Activated CD4-positive, alpha-beta T cell treated with anti-CD3 and anti-CD28 coated beads, Interleukin-2, Interleukin-6, amounts not matched to agents 100 ng/mL and 50 ng/mL, durations not matched to agents 16 hours and 8 hours (primary cell): ENCODE data around the gene PKP3.
"Not testable (repeated sequence)": the region's sequence is repeated elsewhere in the genome, so short reads cannot be mapped to it uniquely, and the experiment has no call there.

Experiments used
- DNase-seq: peaks from one replicate; pipeline ENCODE4 v3.0.0-alpha.2; 2020

Gene PKP3

GRCh38 chr11:431921-432320 is 37.9 kb downstream of the PKP3 start:
- no peak for DNase-seq

GRCh38 chr11:432501-433100 is 38.6 kb downstream of the PKP3 start:
- no peak for DNase-seq

- no peak for DNase-seq
These were observed 39.1 kb downstream of the PKP3 start for GRCh38 chr11:433111-433510.

- no peak for DNase-seq
These were observed 39.6 kb downstream of the PKP3 start for GRCh38 chr11:433641-434040.

GRCh38 chr11:434496-434895 is 40.5 kb downstream of the PKP3 start:
- no peak for DNase-seq

GRCh38 chr11:434999-435740 is 41.2 kb downstream of the PKP3 start:
- not testable (repeated sequence) for DNase-seq

GRCh38 chr11:437228-437870 is 43.3 kb downstream of the PKP3 start:
- no peak for DNase-seq

GRCh38 chr11:438101-438844 is 44.3 kb downstream of the PKP3 start:
- DNase-seq: no peak

- no peak for DNase-seq
These were observed 45.5 kb downstream of the PKP3 start for GRCh38 chr11:439315-440064.

- no peak for DNase-seq
These were observed 46.3 kb downstream of the PKP3 start for GRCh38 chr11:440065-441042.

- DNase-seq: no peak
These were observed 47.0 kb downstream of the PKP3 start for GRCh38 chr11:441043-441417.

- DNase-seq: peak; percentile 47
These were observed 47.6 kb downstream of the PKP3 start, which contains the start of gene ANO9 for GRCh38 chr11:441418-442274. TSS of gene ANO9 (minus strand) at chr11:442011. CDS start at chr11:441926, 85 bp downstream.

GRCh38 chr11:442611-443081 is 48.6 kb downstream of the PKP3 start:
- DNase-seq: no peak

- DNase-seq: no peak
These were observed 49.7 kb downstream of the PKP3 start for GRCh38 chr11:443542-444199.

GRCh38 chr11:444396-445144 is 50.6 kb downstream of the PKP3 start:
- DNase-seq: no peak

- no peak for DNase-seq
These were observed 52.0 kb downstream of the PKP3 start for GRCh38 chr11:445765-446588.

- DNase-seq: no peak
These were observed 52.9 kb downstream of the PKP3 start for GRCh38 chr11:446891-447290.
